Measurements from ENCODE around the gene INF2. TPM values are rescaled to one million over a fixed set of nuclear protein-coding genes. Genes with fewer than 3 reads are reported as not detected.

INF2 gene
- total RNA-seq, 1 donor from 2014 or later, result 126 TPM

DNA sequence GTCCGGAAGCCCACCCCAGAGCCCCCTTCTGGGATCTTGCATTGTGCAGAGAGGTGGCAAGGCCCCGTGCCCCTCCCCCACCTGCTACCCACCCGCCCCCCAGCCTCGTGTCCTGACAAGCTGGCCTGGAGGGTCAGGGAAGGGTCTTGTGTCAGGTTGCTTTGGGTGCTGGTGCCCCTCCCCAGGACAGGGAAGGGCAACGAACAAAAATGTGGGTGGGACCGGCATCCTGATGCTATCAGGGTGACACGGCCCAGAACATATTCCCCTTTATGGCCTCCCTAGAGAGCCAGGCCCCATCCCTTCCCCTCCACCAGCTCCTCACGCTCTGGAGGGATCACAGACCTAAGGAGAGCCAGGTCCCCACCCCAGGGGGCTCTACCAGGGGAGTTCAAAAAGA is 46.1 kb upstream of the INF2 start:
- H3K4me2 ChIP-seq (ENCODE audit: low read length), result no peak overlapping the region
- peaks cover 10% of the 10 kb centered on the region for H3K27me3 ChIP-seq (ENCODE audit: insufficient read depth, low read length)
- no peak for DNase-seq (ENCODE audit: low read depth)
- Mint-ChIP-seq H3K27ac (ENCODE audit: unreplicated experiment) (no peak overlapping the region), H3K27me3 (ENCODE audit: low read depth, unreplicated experiment) (peaks cover 24% of the 10 kb centered on the region), H3K36me3 (ENCODE audit: low read depth, unreplicated experiment) (peaks cover 7% of the 10 kb centered on the region), H3K9me3 (ENCODE audit: unreplicated experiment) (peaks cover 16% of the 10 kb centered on the region), H3K4me3 (ENCODE audit: unreplicated experiment) (no peak overlapping the region), H3K4me1 (ENCODE audit: low read depth, unreplicated experiment) (no peaks in the 10 kb centered on the region)
- no peak overlapping the region for H3K4me3 ChIP-seq (ENCODE audit: insufficient read depth, low read depth, low read length)
- H3K27ac ChIP-seq (ENCODE audit: low read depth, low read length), result no peak overlapping the region
- no peaks in the 10 kb centered on the region for H3K36me3 ChIP-seq (ENCODE audit: insufficient read depth, low read length)
- FAIRE-seq, result no peak
- no peaks in the 10 kb centered on the region for H3K79me2 ChIP-seq (ENCODE audit: insufficient read depth, low read length)
- H3K9me3 ChIP-seq (ENCODE audit: insufficient read depth, low read depth, low read length), result peaks cover 4% of the 10 kb centered on the region
- H3K9ac ChIP-seq (ENCODE audit: low read length), result no peak overlapping the region
- H3K4me1 ChIP-seq (ENCODE audit: insufficient read depth, low read length), result no peaks in the 10 kb centered on the region
- no peaks in the 10 kb centered on the region for H4K20me1 ChIP-seq (ENCODE audit: insufficient read depth, low read length)
- no peak for TF ChIP-seq EZH2 (IDR thresholded peaks at IDR 0.05; ENCODE audit: insufficient read depth, low read length)
- no peak for TF ChIP-seq CTCF (IDR thresholded peaks at IDR 0.05; ENCODE audit: insufficient read depth, low read depth, low read length)
- H2AFZ ChIP-seq (ENCODE audit: low read depth, low read length), result no peak overlapping the region

- no peak overlapping the region for H3K4me3 Mint-ChIP-seq (ENCODE audit: unreplicated experiment)
- Histone ChIP-seq H2AFZ (ENCODE audit: low read depth, low read length) (no peak overlapping the region), H3K27me3 (ENCODE audit: insufficient read depth, low read length) (peaks cover 3% of the 10 kb centered on the region), H3K9ac (ENCODE audit: low read length) (no peak overlapping the region), H3K27ac (ENCODE audit: low read depth, low read length) (no peak overlapping the region), H3K4me1 (ENCODE audit: insufficient read depth, low read length) (no peaks in the 10 kb centered on the region), H3K36me3 (ENCODE audit: insufficient read depth, low read length) (no peaks in the 10 kb centered on the region), H3K9me3 (ENCODE audit: insufficient read depth, low read depth, low read length) (peaks cover 4% of the 10 kb centered on the region), H4K20me1 (ENCODE audit: insufficient read depth, low read length) (no peaks in the 10 kb centered on the region), H3K79me2 (ENCODE audit: insufficient read depth, low read length) (no peaks in the 10 kb centered on the region), H3K4me2 (ENCODE audit: low read length) (no peak overlapping the region), H3K4me3 (ENCODE audit: insufficient read depth, low read depth, low read length) (no peak overlapping the region)
- TF ChIP-seq EZH2 (IDR thresholded peaks at IDR 0.05; ENCODE audit: insufficient read depth, low read length), result no peak
- no peak for TF ChIP-seq CTCF (IDR thresholded peaks at IDR 0.05; ENCODE audit: insufficient read depth, low read depth, low read length)
- DNase-seq (ENCODE audit: low read depth), result no peak
- no peak for FAIRE-seq
- H3K4me1 Mint-ChIP-seq (ENCODE audit: low read depth, unreplicated experiment), result no peaks in the 10 kb centered on the region
- peaks cover 7% of the 10 kb centered on the region for H3K36me3 Mint-ChIP-seq (ENCODE audit: low read depth, unreplicated experiment)
- H3K9me3 Mint-ChIP-seq (ENCODE audit: unreplicated experiment), result peaks cover 16% of the 10 kb centered on the region
- peaks cover 20% of the 10 kb centered on the region for H3K27me3 Mint-ChIP-seq (ENCODE audit: low read depth, unreplicated experiment)
- H3K27ac Mint-ChIP-seq (ENCODE audit: unreplicated experiment), result no peak overlapping the region
Observed at GRCh38 chr14:104644091-104644635, 45.3 kb upstream of the INF2 start.

- Histone ChIP-seq H3K27me3 (ENCODE audit: insufficient read depth, low read length) (peaks cover 3% of the 10 kb centered on the region), H3K36me3 (ENCODE audit: insufficient read depth, low read length) (no peaks in the 10 kb centered on the region), H3K9me3 (ENCODE audit: insufficient read depth, low read depth, low read length) (peaks cover 4% of the 10 kb centered on the region), H3K4me2 (ENCODE audit: low read length) (no peak overlapping the region), H3K27ac (ENCODE audit: low read depth, low read length) (no peak overlapping the region), H3K4me3 (ENCODE audit: insufficient read depth, low read depth, low read length) (no peak overlapping the region), H4K20me1 (ENCODE audit: insufficient read depth, low read length) (no peaks in the 10 kb centered on the region), H3K79me2 (ENCODE audit: insufficient read depth, low read length) (no peaks in the 10 kb centered on the region), H2AFZ (ENCODE audit: low read depth, low read length) (no peak overlapping the region), H3K4me1 (ENCODE audit: insufficient read depth, low read length) (no peaks in the 10 kb centered on the region), H3K9ac (ENCODE audit: low read length) (no peak overlapping the region)
- FAIRE-seq, result no peak
- H3K36me3 Mint-ChIP-seq (ENCODE audit: low read depth, unreplicated experiment), result peaks cover 7% of the 10 kb centered on the region
- no peak for TF ChIP-seq CTCF (IDR thresholded peaks at IDR 0.05; ENCODE audit: insufficient read depth, low read depth, low read length)
- TF ChIP-seq EZH2 (IDR thresholded peaks at IDR 0.05; ENCODE audit: insufficient read depth, low read length), result no peak
- H3K4me3 Mint-ChIP-seq (ENCODE audit: unreplicated experiment), result no peak overlapping the region
- DNase-seq (ENCODE audit: low read depth), result no peak
- H3K27ac Mint-ChIP-seq (ENCODE audit: unreplicated experiment), result no peak overlapping the region
- peaks cover 20% of the 10 kb centered on the region for H3K27me3 Mint-ChIP-seq (ENCODE audit: low read depth, unreplicated experiment)
- peaks cover 16% of the 10 kb centered on the region for H3K9me3 Mint-ChIP-seq (ENCODE audit: unreplicated experiment)
- H3K4me1 Mint-ChIP-seq (ENCODE audit: low read depth, unreplicated experiment), result no peaks in the 10 kb centered on the region
Observed at GRCh38 chr14:104644656-104645378, 44.6 kb upstream of the INF2 start.
